H9 (cell line): ENCODE results near the gene SPTLC3. TPM values are rescaled to one million over a fixed set of nuclear protein-coding genes. Genes with fewer than 3 reads are reported as not detected.
"Not testable (repeated sequence)": the region's sequence is repeated elsewhere in the genome, so short reads cannot be mapped to it uniquely, and the experiment has no call there.

Source experiments
- DNase-seq: peaks from one replicate; pipeline ENCODE4 v3.0.0-alpha.2; 2017
- H2AFZ ChIP-seq: one replicate; pipeline ENCODE4 v1.6.1; 2013; ENCODE audit warnings: mild to moderate bottlenecking, low read length, control low read depth, moderate library complexity
- H2AK5ac ChIP-seq: 2 replicates; pipeline ENCODE4 v1.6.1; 2013; ENCODE audit warnings: low read length, control low read depth, mixed read lengths; ENCODE audit not compliant: insufficient read length
- H2BK120ac ChIP-seq: one replicate; pipeline ENCODE4 v1.6.1; 2013; ENCODE audit warnings: low read depth, mild to moderate bottlenecking, low read length, control low read depth, inconsistent platforms; ENCODE audit not compliant: poor library complexity, severe bottlenecking
- H2BK12ac ChIP-seq: 2 replicates; pipeline ENCODE4 v1.6.1; 2013; ENCODE audit warnings: low read length, control low read depth, mixed read lengths, low read depth; ENCODE audit not compliant: insufficient read length
- H2BK15ac ChIP-seq: 2 replicates; pipeline ENCODE4 v1.6.1; 2013; ENCODE audit warnings: low read depth, low read length, control low read depth
- H2BK20ac ChIP-seq: one replicate; pipeline ENCODE4 v1.6.1; 2013; ENCODE audit warnings: low read depth, mild to moderate bottlenecking, low read length, control low read depth, inconsistent platforms; ENCODE audit not compliant: poor library complexity, severe bottlenecking
- H2BK5ac ChIP-seq: 2 replicates; pipeline ENCODE4 v1.6.1; 2013; ENCODE audit warnings: low read length, control low read depth, mixed read lengths; ENCODE audit not compliant: insufficient read length
- H3K14ac ChIP-seq: 2 replicates; pipeline ENCODE4 v1.6.1; 2013; ENCODE audit warnings: low read length, control low read depth; ENCODE audit not compliant: insufficient read depth
- H3K18ac ChIP-seq: 2 replicates; pipeline ENCODE4 v1.6.1; 2013; ENCODE audit warnings: low read depth, mild to moderate bottlenecking, mixed read lengths, low read length, control low read depth; ENCODE audit not compliant: insufficient read length
- H3K23ac ChIP-seq: 2 replicates; pipeline ENCODE4 v1.6.1; 2013; ENCODE audit warnings: low read length, control low read depth, mixed read lengths, low read depth; ENCODE audit not compliant: insufficient read length
- H3K23me2 ChIP-seq: 2 replicates; pipeline ENCODE4 v1.6.1; 2013; ENCODE audit warnings: low read depth, mild to moderate bottlenecking, mixed read lengths, low read length, control low read depth; ENCODE audit not compliant: insufficient read length, poor library complexity, severe bottlenecking
- H3K27ac ChIP-seq: 2 replicates; pipeline ENCODE4 v1.5.1; 2013; ENCODE audit warnings: low read length, control low read depth, mixed read lengths, low read depth; ENCODE audit not compliant: insufficient read length
- H3K27me3 ChIP-seq: 2 replicates; pipeline ENCODE4 v1.6.1; 2013; ENCODE audit warnings: low read length, control low read depth, inconsistent platforms; ENCODE audit not compliant: insufficient read depth
- H3K4ac ChIP-seq: 2 replicates; pipeline ENCODE4 v1.6.1; 2013; ENCODE audit warnings: low read depth, mild to moderate bottlenecking, control low read depth, inconsistent platforms, low read length, moderate library complexity
- H3K4me1 ChIP-seq: 2 replicates; pipeline ENCODE4 v1.6.1; 2013; ENCODE audit warnings: low read length, control low read depth, inconsistent platforms; ENCODE audit not compliant: insufficient read depth
- H3K4me2 ChIP-seq: 2 replicates; pipeline ENCODE4 v1.6.1; 2013; ENCODE audit warnings: low read length, control low read depth, mixed read lengths; ENCODE audit not compliant: insufficient read length, insufficient read depth
- H3K56ac ChIP-seq: 2 replicates; pipeline ENCODE4 v1.6.1; 2013; ENCODE audit warnings: low read depth, mild to moderate bottlenecking, mixed read lengths, low read length, control low read depth; ENCODE audit not compliant: insufficient read length
- H3K79me1 ChIP-seq: 2 replicates; pipeline ENCODE4 v1.6.1; 2013; ENCODE audit warnings: low read depth, mild to moderate bottlenecking, moderate library complexity, low read length, control low read depth, inconsistent platforms; ENCODE audit not compliant: insufficient read depth, poor library complexity, severe bottlenecking
- H3K79me2 ChIP-seq: 2 replicates; pipeline ENCODE4 v1.6.1; 2013; ENCODE audit warnings: low read length, control low read depth, inconsistent platforms; ENCODE audit not compliant: insufficient read depth
- H3K9ac ChIP-seq: 2 replicates; pipeline ENCODE4 v1.6.1; 2013; ENCODE audit warnings: low read length, control low read depth, mixed read lengths; ENCODE audit not compliant: insufficient read length; ENCODE audit errors: extremely low read depth
- H3K9me3 ChIP-seq: one replicate; pipeline ENCODE4 v1.6.1; 2013; ENCODE audit warnings: low read depth, low read length, inconsistent platforms; ENCODE audit not compliant: control insufficient read depth
- H3T11ph ChIP-seq: one replicate; pipeline ENCODE4 v1.6.1; 2013; ENCODE audit warnings: mild to moderate bottlenecking, low read length, control low read depth, inconsistent platforms
- H4K20me1 ChIP-seq: one replicate; pipeline ENCODE4 v1.6.1; 2013; ENCODE audit not compliant: control insufficient read depth, insufficient read length, insufficient read depth
- H4K5ac ChIP-seq: 2 replicates; pipeline ENCODE4 v1.6.1; 2013; ENCODE audit warnings: low read depth, mild to moderate bottlenecking, mixed read lengths, low read length, control low read depth; ENCODE audit not compliant: insufficient read length
- H4K8ac ChIP-seq: replicated peaks from 2 replicates; pipeline ENCODE4 v1.6.1; 2013; ENCODE audit warnings: low read length, control low read depth, mixed read lengths, low read depth; ENCODE audit not compliant: insufficient read length
- H4K91ac ChIP-seq: 2 replicates; pipeline ENCODE4 v1.6.1; 2013; ENCODE audit warnings: low read depth, mild to moderate bottlenecking, moderate library complexity, mixed read lengths, low read length, control low read depth; ENCODE audit not compliant: insufficient read length
- H3K27ac Mint-ChIP-seq, 3 experiments: 2 replicates in 2 of 3; 3 replicates in 1 of 3; pipeline ENCODE4 v1.8.0; 2020 to 2021; ENCODE audit warnings: mixed read lengths in 3 of 3, mild to moderate bottlenecking in 1 of 3, moderate library complexity in 1 of 3
- H3K27me3 Mint-ChIP-seq: 2 replicates; pipeline ENCODE4 v1.8.0; 2021; ENCODE audit warnings: low read depth, mild to moderate bottlenecking, moderate library complexity, mixed read lengths
- H3K36me3 Mint-ChIP-seq, 3 experiments: 2 replicates in 2 of 3; 3 replicates in 1 of 3; pipeline ENCODE4 v1.8.0; 2020 to 2021; ENCODE audit warnings: low read depth in 3 of 3, mixed read lengths in 3 of 3; ENCODE audit not compliant: insufficient read depth in 1 of 3
- H3K4me1 Mint-ChIP-seq, 2 experiments: 2 replicates each; pipeline ENCODE4 v1.8.0; 2020; ENCODE audit warnings: mixed read lengths in 2 of 2
- H3K4me3 Mint-ChIP-seq, 2 experiments: 2 replicates in 1 of 2; 3 replicates in 1 of 2; pipeline ENCODE4 v1.8.0; 2020 to 2021; ENCODE audit warnings: mild to moderate bottlenecking in 2 of 2, mixed read lengths in 2 of 2, moderate library complexity in 1 of 2
- H3K9me3 Mint-ChIP-seq, 2 experiments: 2 replicates in 1 of 2; 3 replicates in 1 of 2; pipeline ENCODE4 v1.8.0; 2020; ENCODE audit warnings: mild to moderate bottlenecking in 2 of 2, mixed read lengths in 2 of 2, moderate library complexity in 1 of 2
- WGBS: extraction: QIAGEN DNeasy Blood & Tissue Kit; methylation state at CpG from one replicate; pipeline ENCODE4 v1.1.7; 2013; ENCODE audit warnings: missing lambda C conversion rate, low lambda C conversion rate, mixed read lengths; ENCODE audit not compliant: insufficient read length; ENCODE audit errors: extremely low coverage; 5-methylcytosine and 5-hydroxymethylcytosine counted together
- total RNA-seq: library from RNA; stranded (reverse); gene quantifications from 2 replicates; pipeline ENCODE4 v1.2.1, GENCODE V29; 2021
- TF ChIP-seq, protein P1 (sequence below): fragments of 200-600 bp; sonication (generic); conservative IDR thresholded peaks from 3 replicates; pipeline ENCODE4 v1.8.0; 2021; ENCODE audit warnings: antibody characterized with exemption, mild to moderate bottlenecking

SPTLC3 gene
- total RNA-seq, 1 experiment from 2014 or later = 0.68 TPM

DNA sequence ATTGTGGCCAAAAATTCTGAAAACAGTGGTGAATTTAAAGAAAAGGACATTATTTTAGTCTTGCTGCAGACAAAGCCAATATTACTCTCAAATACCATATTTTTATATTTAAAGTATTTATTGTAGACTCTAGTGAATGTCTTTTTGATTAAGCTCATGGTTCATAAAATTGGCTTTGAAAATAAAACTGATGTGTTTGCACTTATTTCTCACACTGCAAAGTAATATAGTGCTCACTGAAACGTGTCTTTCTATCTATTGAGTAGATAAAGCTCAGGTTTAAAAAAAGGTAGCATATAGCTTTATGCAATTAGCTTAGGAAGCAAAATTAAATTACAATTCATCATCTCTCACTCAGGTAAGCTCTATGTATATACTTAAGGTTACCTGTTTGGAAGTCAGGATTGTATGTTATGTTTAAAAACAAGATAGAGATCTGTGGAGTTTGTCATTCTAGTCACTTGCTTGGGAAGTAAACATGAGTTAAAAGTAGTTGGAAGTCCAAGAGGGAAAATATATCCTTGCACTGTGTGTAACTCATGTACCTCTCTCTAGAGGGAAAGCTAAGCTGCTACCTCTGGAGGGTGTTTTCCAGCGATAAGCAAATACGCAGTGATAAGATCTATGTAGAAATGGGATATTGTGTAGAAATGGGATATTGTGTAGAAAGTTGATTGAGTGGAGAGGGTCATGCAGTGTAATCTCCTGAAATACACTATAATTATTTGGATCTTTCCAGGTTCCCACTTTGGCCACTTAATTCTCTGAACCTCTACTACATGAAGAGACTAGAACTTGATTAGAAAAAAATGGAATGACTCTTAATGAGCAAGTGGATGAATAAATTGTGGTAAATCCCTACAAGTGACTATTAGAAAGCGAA lies 29.9 kb upstream of the SPTLC3 start:
- Histone ChIP-seq H3K14ac (no peak overlapping the region), H3K4me1 (no peaks in the 10 kb centered on the region; the same call in 1 of the 2 replicates), H3K9ac (no peak overlapping the region), H4K20me1 (no peaks in the 10 kb centered on the region), H2BK120ac (no peak overlapping the region), H3K79me1 (no peaks in the 10 kb centered on the region), H3K9me3 (no peaks in the 10 kb centered on the region), H3K4me2 (no peak overlapping the region), H4K91ac (no peak overlapping the region), H2BK15ac (no peak overlapping the region), H3K23me2 (no peaks in the 10 kb centered on the region), H3T11ph (no peak overlapping the region), H2AK5ac (no peak overlapping the region), H3K56ac (no peak overlapping the region), H4K5ac (no peak overlapping the region), H2BK12ac (no peak overlapping the region), H3K4ac (no peak overlapping the region), H3K79me2 (no peaks in the 10 kb centered on the region), H2BK5ac (no peak overlapping the region), H3K23ac (no peak overlapping the region), H2BK20ac (no peak overlapping the region), H3K27ac (no peak overlapping the region), H3K18ac (no peak overlapping the region), H2AFZ (no peak overlapping the region), H3K27me3 (no peaks in the 10 kb centered on the region), H4K8ac (no peak overlapping the region)
- peaks cover 2% of the 10 kb centered on the region; the same call in 1 of the 2 replicates for H3K27me3 Mint-ChIP-seq
- DNase-seq = no peak
- no peak overlapping the region for H3K4me3 Mint-ChIP-seq
- WGBS = no CpG with 5 or more reads among the region's 4 CpGs
- TF ChIP-seq, protein P1, sequence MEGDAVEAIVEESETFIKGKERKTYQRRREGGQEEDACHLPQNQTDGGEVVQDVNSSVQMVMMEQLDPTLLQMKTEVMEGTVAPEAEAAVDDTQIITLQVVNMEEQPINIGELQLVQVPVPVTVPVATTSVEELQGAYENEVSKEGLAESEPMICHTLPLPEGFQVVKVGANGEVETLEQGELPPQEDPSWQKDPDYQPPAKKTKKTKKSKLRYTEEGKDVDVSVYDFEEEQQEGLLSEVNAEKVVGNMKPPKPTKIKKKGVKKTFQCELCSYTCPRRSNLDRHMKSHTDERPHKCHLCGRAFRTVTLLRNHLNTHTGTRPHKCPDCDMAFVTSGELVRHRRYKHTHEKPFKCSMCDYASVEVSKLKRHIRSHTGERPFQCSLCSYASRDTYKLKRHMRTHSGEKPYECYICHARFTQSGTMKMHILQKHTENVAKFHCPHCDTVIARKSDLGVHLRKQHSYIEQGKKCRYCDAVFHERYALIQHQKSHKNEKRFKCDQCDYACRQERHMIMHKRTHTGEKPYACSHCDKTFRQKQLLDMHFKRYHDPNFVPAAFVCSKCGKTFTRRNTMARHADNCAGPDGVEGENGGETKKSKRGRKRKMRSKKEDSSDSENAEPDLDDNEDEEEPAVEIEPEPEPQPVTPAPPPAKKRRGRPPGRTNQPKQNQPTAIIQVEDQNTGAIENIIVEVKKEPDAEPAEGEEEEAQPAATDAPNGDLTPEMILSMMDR = no peak
- no peaks in the 10 kb centered on the region for H3K36me3 Mint-ChIP-seq
- H3K4me1 Mint-ChIP-seq = peaks cover 3% of the 10 kb centered on the region in 2 experiments; a peak in 3 of 4 replicates
- H3K27ac Mint-ChIP-seq = no peak overlapping the region
- H3K9me3 Mint-ChIP-seq = no peaks in the 10 kb centered on the region

DNA sequence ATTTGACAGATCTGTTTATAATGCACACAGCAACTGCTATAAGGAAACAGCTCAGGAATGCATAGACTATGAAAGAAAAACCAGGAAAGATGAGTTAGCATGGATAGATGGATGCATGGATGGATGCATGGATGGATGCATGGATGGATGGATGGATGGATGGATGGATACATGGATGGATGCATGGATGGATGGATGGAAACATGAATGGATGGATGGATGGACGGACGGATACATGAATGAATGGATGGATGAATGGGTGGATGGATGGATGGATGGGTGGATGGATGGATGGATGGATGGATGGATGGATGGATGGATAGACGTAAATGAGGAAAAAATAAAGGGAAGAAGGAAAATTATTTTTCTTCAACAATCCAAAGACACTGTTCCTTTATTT lies 29.1 kb upstream of the SPTLC3 start:
- H3K9ac ChIP-seq, H3K27ac ChIP-seq, H2BK12ac ChIP-seq, H3K9me3 ChIP-seq, H3K79me2 ChIP-seq, H2BK15ac ChIP-seq, H3K27me3 Mint-ChIP-seq, H3K56ac ChIP-seq, H3K4ac ChIP-seq, H4K5ac ChIP-seq, H3K27me3 ChIP-seq, H3K4me2 ChIP-seq, H3K14ac ChIP-seq, H3K23me2 ChIP-seq, H4K20me1 ChIP-seq, H3K27ac Mint-ChIP-seq, H3K4me3 Mint-ChIP-seq, H3K23ac ChIP-seq, H3T11ph ChIP-seq, H3K4me1 Mint-ChIP-seq, H3K4me1 ChIP-seq, H3K18ac ChIP-seq, H3K79me1 ChIP-seq, H2BK20ac ChIP-seq, H2BK120ac ChIP-seq, H2AFZ ChIP-seq, H4K91ac ChIP-seq, H2BK5ac ChIP-seq, DNase-seq, H2AK5ac ChIP-seq, H4K8ac ChIP-seq, H3K9me3 Mint-ChIP-seq, H3K36me3 Mint-ChIP-seq: not testable (repeated sequence)
- no CpG with 5 or more reads among the region's 3 CpGs for WGBS
